GM20431 (cell line): Measurements from ENCODE around the gene ATP6V0A1.

ENCODE experiments used
- in situ Hi-C: fragments of 300-500 bp; cut with MseI, MboI; formaldehyde crosslinking; loops from one replicate; pipeline ENCODE4 v1.15.0; 2020; ENCODE audit warnings: low sequenced_read_pairs; ENCODE audit not compliant: unreplicated experiment

ATP6V0A1 gene

DNA sequence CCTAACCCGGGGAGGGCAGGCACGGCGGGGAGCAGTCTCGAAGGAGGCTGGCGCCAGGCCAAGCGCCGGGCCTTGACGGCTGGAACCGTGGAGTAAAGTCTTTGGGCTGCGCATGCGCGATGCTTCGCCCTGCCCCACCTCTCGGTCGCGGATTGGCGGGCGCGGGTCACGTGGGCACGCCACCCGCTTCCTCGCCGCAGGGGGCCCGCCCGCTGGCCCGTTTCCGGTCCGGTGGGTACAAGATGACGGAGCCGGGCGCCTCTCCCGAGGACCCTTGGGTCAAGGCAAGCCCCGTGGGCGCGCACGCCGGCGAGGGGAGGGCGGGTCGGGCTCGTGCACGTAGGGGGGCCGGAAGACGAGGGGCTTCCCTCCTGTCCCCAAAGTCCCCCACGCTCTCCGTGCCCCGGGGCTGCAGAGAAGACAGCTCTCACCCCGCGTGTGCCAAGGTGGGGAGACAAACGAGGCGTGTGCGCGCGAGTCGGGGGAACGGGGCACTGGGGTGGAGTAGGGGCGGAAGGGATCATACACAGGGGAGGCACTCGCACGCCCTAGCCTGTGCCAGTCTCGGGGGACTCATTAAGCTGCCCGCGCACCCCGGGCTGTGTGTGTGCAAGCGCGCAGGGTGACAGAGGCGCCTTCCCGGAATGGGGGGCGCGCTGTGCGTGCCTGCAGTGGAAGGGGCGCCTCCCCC, 108.3 kb downstream of the ATP6V0A1 start, which contains the start of gene MLX:
MLX (plus strand) TSS at position 218 of the 691 bp plus-strand sequence; CDS start at position 243, 25 bp downstream.
- in situ Hi-C loops, result no loop called here

DNA sequence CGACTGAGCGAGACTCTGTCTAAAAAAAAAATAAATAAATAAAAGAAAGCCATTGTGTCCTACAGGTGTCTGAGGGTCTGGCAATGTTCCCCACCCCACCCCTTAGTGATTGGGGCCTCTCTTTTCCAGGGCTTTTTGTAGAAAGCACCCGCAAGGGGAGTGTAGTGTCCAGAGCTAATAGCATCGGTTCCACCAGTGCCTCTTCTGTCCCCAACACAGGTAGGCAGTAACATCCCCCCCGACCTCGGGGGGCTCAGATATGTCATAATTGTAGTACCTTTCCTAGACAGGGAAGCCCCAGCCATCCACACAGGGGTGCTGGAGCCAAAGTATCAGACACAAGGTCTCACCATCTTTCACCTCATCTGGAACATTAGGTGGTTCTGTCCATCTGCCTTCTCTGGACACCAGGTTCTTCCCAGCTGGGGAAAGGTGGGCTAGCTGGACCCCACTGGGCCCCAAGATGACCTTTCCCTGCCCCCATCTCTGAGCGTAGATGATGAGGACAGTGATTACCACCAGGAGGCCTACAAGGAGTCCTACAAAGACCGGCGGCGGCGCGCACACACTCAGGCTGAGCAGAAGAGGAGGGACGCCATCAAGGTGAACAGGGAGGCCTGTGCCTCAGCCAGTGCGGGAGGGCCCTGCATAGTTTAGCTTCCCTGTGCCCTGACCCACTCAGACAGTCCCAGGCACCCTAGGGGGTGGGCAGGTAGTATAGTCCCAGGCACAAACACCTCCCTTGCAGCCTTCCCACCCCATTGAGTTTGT, 109.8 kb downstream of the ATP6V0A1 start:
- in situ Hi-C loops, result no loop called here

DNA sequence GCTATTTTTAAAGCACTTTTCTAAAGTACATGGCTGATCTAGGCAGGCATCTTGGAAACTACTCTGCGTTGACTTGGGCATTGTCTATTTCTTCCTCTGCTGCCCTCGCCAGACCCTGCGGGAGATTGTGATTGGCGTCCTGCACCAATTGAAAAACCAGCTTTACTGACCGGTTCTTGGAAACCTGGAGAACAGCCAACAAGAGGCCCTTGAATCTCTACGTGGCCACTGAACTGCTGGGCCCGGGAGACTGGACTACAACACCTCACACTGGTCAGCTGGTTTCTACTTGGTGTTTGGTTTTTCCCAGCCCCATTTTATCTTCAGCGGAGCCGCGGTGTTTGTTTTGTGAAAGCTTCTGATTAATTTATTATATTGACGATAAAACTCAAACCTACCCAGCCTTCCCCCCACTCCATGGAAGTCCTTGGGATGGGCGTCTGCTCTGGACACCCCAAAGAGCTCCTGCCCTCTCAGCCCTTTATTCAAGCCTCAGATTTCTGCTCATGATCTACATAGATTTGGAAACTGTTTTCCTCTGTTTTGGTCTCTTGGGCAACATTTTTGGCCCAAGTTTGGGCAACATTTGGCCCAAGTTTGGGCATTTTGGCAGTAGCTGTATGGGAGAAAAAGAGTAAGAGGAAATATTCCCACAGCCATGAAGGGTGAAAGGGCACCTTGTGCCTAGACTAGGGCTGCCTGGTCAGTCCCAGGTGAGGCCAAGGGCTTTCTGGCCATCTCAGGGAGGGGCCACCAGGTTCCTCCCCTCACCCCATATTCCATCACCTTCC, 113.0 kb downstream of the ATP6V0A1 start:
- in situ Hi-C loops, result loop anchor here (10.0 kb wide), 1 partner anchor 113 kb away; the partner anchor contains the start of genes CCR10 and CNTNAP1
